Testis (tissue), 3 donors: ENCODE measurements around the gene DMD. TPM values are rescaled to one million over a fixed set of nuclear protein-coding genes. Genes with fewer than 3 reads are reported as not detected.

Experiments used
- DNase-seq: peaks from one replicate; pipeline ENCODE4 v3.0.0-alpha.2; 2019
- H3K27ac ChIP-seq, 2 donors: fragments of 200-600 bp; sonication (generic); one replicate each; pipeline ENCODE4 v1.5.1; 2019
- H3K27me3 ChIP-seq: fragments of 200-600 bp; sonication (generic); one replicate; pipeline ENCODE4 v1.5.1; 2019
- H3K36me3 ChIP-seq: fragments of 200-600 bp; sonication (generic); one replicate; pipeline ENCODE4 v1.5.1; 2017; ENCODE audit warnings: low read depth; ENCODE audit errors: missing control alignments
- H3K4me1 ChIP-seq: fragments of 200-600 bp; sonication (generic); one replicate; pipeline ENCODE4 v1.5.1; 2019
- H3K4me3 ChIP-seq, 2 donors: fragments of 200-600 bp; sonication (generic); one replicate each; pipeline ENCODE4 v1.5.1; 2017 to 2019
- H3K9me3 ChIP-seq: fragments of 200-600 bp; sonication (generic); one replicate; pipeline ENCODE4 v1.5.1; 2017
- CTCF ChIP-seq, 3 experiments: fragments of 450-650 bp in 2 of 3; fragments of 200-600 bp in 1 of 3; sonication (generic) in 1 of 3; IDR thresholded peaks; one replicate each; pipeline ENCODE4 v1.5.1; 2016 to 2019; ENCODE audit warnings: antibody characterized with exemption in 3 of 3, mild to moderate bottlenecking in 2 of 3, moderate library complexity in 1 of 3
- POLR2A ChIP-seq: fragments of 450-650 bp; IDR thresholded peaks from one replicate; pipeline ENCODE4 v1.6.1; 2017; ENCODE audit warnings: antibody characterized with exemption, mild to moderate bottlenecking, moderate library complexity
- WGBS, 2 donors: methylation state at CpG; one replicate each; pipeline ENCODE4 v1.1.5; 2018; 5-methylcytosine and 5-hydroxymethylcytosine counted together
- intact Hi-C: fragments of 100-400 bp; cut with DNase I; formaldehyde crosslinking; loops from one replicate; pipeline ENCODE4 v1.15.1; 2023; ENCODE audit warnings: low total_unique reads
- polyA plus RNA-seq: library from polyadenylated mRNA; stranded (reverse); fragments of 350-450 nt; fragmentation: Illumina TruSeq; extraction: RNeasy Lipid Tissue Mini Kit (QIAGEN cat#74804); gene quantifications from one replicate; pipeline ENCODE4 v1.2.3, GENCODE V29; 2014; ENCODE audit warnings: low read depth, low replicate concordance; ENCODE audit not compliant: insufficient read depth
- total RNA-seq, 2 donors: library from RNA; depleted of rRNA; stranded (reverse); fragments of >200 nt; gene quantifications; one replicate each; pipeline ENCODE4 v1.2.3, GENCODE V29; 2016

The DMD gene
- total and polyA plus RNA-seq, 3 donors from 2014 or later, result 11.3 to 34.1 (median 24.2) TPM

GRCh38 chrX:31661280-31661810 is 1550.0 kb downstream of the DMD start:
- 64 to 69% methylated on average over 2 of the region's 2 CpGs for WGBS, 2 donors
- no peak for DNase-seq
- Histone ChIP-seq H3K9me3 (no peaks in the 10 kb centered on the region), H3K36me3 (no peaks in the 10 kb centered on the region), H3K4me1 (no peaks in the 10 kb centered on the region), H3K4me3 (no peak overlapping the region), H3K27me3 (no peaks in the 10 kb centered on the region), H3K27ac (no peak overlapping the region)
- TF ChIP-seq POLR2A (no peak), CTCF (IDR thresholded peaks at IDR 0.05) (no peak)
- intact Hi-C loops, result no loop called here

GRCh38 chrX:31658360-31658759 is 1553.0 kb downstream of the DMD start:
- Histone ChIP-seq H3K27me3 (no peaks in the 10 kb centered on the region), H3K27ac (no peak overlapping the region), H3K36me3 (no peaks in the 10 kb centered on the region), H3K4me1 (no peaks in the 10 kb centered on the region), H3K9me3 (no peaks in the 10 kb centered on the region), H3K4me3 (no peak overlapping the region)
- intact Hi-C loops, result no loop called here
- DNase-seq, result no peak
- 19 to 34% methylated on average over 4 of the region's 4 CpGs for WGBS, 2 donors
- TF ChIP-seq CTCF (IDR thresholded peaks at IDR 0.05), result peak in 1 of 3 experiments; percentile 29
- no peak for TF ChIP-seq POLR2A

GRCh38 chrX:31656013-31656412 is 1555.3 kb downstream of the DMD start:
- Histone ChIP-seq H3K9me3 (no peaks in the 10 kb centered on the region), H3K4me1 (no peaks in the 10 kb centered on the region), H3K27ac (no peak overlapping the region), H3K4me3 (no peak overlapping the region), H3K27me3 (no peaks in the 10 kb centered on the region), H3K36me3 (no peaks in the 10 kb centered on the region)
- no peak for DNase-seq
- TF ChIP-seq POLR2A, result no peak
- TF ChIP-seq CTCF (IDR thresholded peaks at IDR 0.05), result no peak
- intact Hi-C loops, result no loop called here

- Histone ChIP-seq H3K36me3 (no peaks in the 10 kb centered on the region), H3K27ac (no peak overlapping the region), H3K4me3 (no peak overlapping the region), H3K27me3 (no peaks in the 10 kb centered on the region), H3K4me1 (no peaks in the 10 kb centered on the region), H3K9me3 (no peaks in the 10 kb centered on the region)
- DNase-seq, result no peak
- intact Hi-C loops, result no loop called here
- TF ChIP-seq POLR2A, result no peak
- TF ChIP-seq CTCF (IDR thresholded peaks at IDR 0.05), result no peak
Observed at GRCh38 chrX:31653422-31653821, 1557.9 kb downstream of the DMD start.

GRCh38 chrX:31652650-31653049 is 1558.7 kb downstream of the DMD start:
- no peak for DNase-seq
- TF ChIP-seq POLR2A (no peak), CTCF (IDR thresholded peaks at IDR 0.05) (no peak)
- intact Hi-C loops, result no loop called here
- 92 to 100% methylated on average over 1 of the region's 1 CpG for WGBS, 2 donors
- Histone ChIP-seq H3K27ac (no peak overlapping the region), H3K4me1 (no peaks in the 10 kb centered on the region), H3K9me3 (no peaks in the 10 kb centered on the region), H3K27me3 (no peaks in the 10 kb centered on the region), H3K36me3 (no peaks in the 10 kb centered on the region), H3K4me3 (no peak overlapping the region)
